ENCODE measurements around the gene LGALS16.
"Not testable (repeated sequence)": the region's sequence is repeated elsewhere in the genome, so short reads cannot be mapped to it uniquely, and the experiment has no call there.

GRCh38 chr19:39627631-39628030, 28.1 kb upstream of the LGALS16 start:
- not testable (repeated sequence) for TF ChIP-seq SUZ12 (IDR thresholded peaks at IDR 0.05; ENCODE audit: extremely low read depth, insufficient read depth, insufficient read length); ZNF274 (IDR thresholded peaks at IDR 0.05; ENCODE audit: low read depth, low read length); YY1 (IDR thresholded peaks at IDR 0.05; ENCODE audit: insufficient read depth, insufficient read length)
